GM11168 (cell line): ENCODE results near the gene PRPH.
"Not testable (repeated sequence)": the region's sequence is repeated elsewhere in the genome, so short reads cannot be mapped to it uniquely, and the experiment has no call there.

ENCODE experiments used
- in situ Hi-C: fragments of 300-500 bp; cut with MboI; formaldehyde crosslinking; loops from one replicate; pipeline ENCODE4 v1.12.0; 2022; ENCODE audit warnings: low sequenced_read_pairs; ENCODE audit not compliant: unreplicated experiment

PRPH gene

GRCh38 chr12:49296836-49297694 lies 2.1 kb downstream of the PRPH start:
- in situ Hi-C loops: no loop called here

- in situ Hi-C loops: no loop called here
Measured at GRCh38 chr12:49297695-49298060, 2.7 kb downstream of the PRPH start.

GRCh38 chr12:49298160-49298559 lies 3.2 kb downstream of the PRPH start:
- in situ Hi-C loops: no loop called here

- in situ Hi-C loops: no loop called here
Measured at GRCh38 chr12:49301760-49302159, 6.8 kb downstream of the PRPH start.

GRCh38 chr12:49304161-49304560 lies 9.2 kb downstream of the PRPH start:
- in situ Hi-C loops: no loop called here

GRCh38 chr12:49305762-49306510 lies 11.0 kb downstream of the PRPH start:
- in situ Hi-C loops: no loop called here

- in situ Hi-C loops: no loop called here
Measured at GRCh38 chr12:49309386-49309785, 14.4 kb downstream of the PRPH start.

- in situ Hi-C loops: not testable (repeated sequence)
Measured at GRCh38 chr12:49310451-49311000, 15.6 kb downstream of the PRPH start.

- in situ Hi-C loops: no loop called here
Measured at GRCh38 chr12:49314811-49315210, 19.9 kb downstream of the PRPH start.

- in situ Hi-C loops: not testable (repeated sequence)
Measured at GRCh38 chr12:49317118-49317517, 22.2 kb downstream of the PRPH start.

- in situ Hi-C loops: not testable (repeated sequence)
Measured at GRCh38 chr12:49320411-49321103, 25.6 kb downstream of the PRPH start.

- in situ Hi-C loops: no loop called here
Measured at GRCh38 chr12:49322367-49322707, 27.4 kb downstream of the PRPH start.

GRCh38 chr12:49322708-49323523 lies 28.0 kb downstream of the PRPH start, which contains the start of gene TROAP:
TROAP (plus strand) TSS chr12:49323255; CDS start chr12:49323609, 354 bp downstream.
- in situ Hi-C loops: no loop called here

- in situ Hi-C loops: no loop called here
Measured at GRCh38 chr12:49323524-49324097, 28.7 kb downstream of the PRPH start.

GRCh38 chr12:49325606-49326005 lies 30.7 kb downstream of the PRPH start:
- in situ Hi-C loops: no loop called here

GRCh38 chr12:49327368-49327767 lies 32.4 kb downstream of the PRPH start:
- in situ Hi-C loops: no loop called here

GRCh38 chr12:49327887-49328286 lies 32.9 kb downstream of the PRPH start:
- in situ Hi-C loops: no loop called here

- in situ Hi-C loops: no loop called here
Measured at GRCh38 chr12:49328816-49329215, 33.9 kb downstream of the PRPH start.

GRCh38 chr12:49330032-49330619 lies 35.2 kb downstream of the PRPH start:
- in situ Hi-C loops: no loop called here
